ENCODE data around the gene EXOG.

Gene EXOG

DNA sequence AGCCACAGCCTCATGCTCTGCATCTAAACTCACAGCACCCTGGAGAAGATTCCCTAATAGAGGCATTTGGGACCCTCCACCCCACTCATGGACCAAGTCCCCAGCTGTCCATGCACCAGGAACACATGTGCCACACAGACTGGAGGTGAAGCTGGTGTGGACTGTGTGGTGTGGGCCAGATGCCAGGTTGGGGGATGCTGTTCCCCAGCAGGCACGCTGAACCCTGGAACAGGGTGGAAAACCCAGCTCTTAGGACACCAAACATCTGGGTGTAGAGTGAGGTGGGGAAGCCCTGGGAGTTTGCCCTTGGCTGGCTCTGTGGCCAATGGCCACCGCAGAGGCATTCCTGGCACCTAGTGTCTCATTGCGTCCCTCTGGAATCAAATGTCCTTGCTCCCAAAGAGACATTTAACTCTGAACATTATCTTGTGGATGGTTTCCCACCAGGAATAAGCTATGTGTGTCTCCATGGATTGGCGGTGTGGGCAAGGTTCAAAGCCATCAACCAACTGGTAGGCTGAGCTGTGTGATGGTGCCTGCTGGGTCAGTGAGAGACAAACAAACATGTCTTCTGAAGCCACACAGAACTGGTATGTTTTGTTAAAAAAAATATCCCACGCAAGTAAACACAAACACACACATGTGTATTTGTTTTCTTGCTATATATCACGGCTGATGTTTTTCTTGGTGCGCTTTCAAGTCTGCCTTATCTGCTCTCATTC is 65.0 kb downstream of the EXOG start:
- ChIA-PET CTCF (no interaction called here), POLR2A (no interaction called here)
- no peak for DNase-seq (ENCODE audit: low read depth, low spot score)
- no peak overlapping the region for H3K4me3 ChIP-seq (ENCODE audit: low read depth, low read length)
- TF ChIP-seq, protein P1, sequence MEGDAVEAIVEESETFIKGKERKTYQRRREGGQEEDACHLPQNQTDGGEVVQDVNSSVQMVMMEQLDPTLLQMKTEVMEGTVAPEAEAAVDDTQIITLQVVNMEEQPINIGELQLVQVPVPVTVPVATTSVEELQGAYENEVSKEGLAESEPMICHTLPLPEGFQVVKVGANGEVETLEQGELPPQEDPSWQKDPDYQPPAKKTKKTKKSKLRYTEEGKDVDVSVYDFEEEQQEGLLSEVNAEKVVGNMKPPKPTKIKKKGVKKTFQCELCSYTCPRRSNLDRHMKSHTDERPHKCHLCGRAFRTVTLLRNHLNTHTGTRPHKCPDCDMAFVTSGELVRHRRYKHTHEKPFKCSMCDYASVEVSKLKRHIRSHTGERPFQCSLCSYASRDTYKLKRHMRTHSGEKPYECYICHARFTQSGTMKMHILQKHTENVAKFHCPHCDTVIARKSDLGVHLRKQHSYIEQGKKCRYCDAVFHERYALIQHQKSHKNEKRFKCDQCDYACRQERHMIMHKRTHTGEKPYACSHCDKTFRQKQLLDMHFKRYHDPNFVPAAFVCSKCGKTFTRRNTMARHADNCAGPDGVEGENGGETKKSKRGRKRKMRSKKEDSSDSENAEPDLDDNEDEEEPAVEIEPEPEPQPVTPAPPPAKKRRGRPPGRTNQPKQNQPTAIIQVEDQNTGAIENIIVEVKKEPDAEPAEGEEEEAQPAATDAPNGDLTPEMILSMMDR (IDR thresholded peaks at IDR 0.05; ENCODE audit: insufficient read depth, low read length, missing control alignments): no peak

DNA sequence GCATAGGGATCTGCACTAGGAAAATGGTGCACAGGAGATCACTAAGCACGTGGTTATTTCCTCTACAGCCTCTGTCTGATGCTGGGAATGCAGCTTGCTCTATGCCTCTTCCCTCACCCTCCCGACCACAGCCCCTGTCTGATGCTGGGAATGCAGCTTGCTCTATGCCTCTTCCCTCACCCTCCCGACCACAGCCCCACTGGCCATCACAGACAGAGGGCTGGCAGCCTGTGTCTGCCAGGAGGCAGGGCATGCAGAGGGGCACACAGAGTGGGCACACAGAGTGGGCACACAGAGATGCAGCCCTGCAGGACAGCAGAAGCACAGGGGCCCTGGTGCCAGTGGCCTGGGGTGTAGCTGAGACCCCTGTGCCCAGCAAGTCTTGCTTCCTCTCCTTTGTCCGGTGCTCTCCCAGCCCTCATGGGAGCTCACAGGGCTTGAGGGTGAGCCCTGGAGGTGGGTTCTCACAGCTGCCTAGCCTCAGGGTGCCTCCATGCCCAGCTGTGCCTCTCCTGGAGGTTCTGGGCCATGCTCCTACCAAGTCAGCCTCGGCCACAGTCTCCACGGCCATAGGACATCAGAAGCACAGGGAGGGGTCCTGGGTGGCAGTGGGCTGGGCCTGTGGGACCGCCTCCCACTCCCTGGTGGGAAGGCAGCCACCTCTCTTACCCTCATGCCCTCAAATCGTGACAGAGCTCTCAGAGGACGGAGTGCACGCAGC is 65.8 kb downstream of the EXOG start:
- CTCF ChIA-PET: no interaction called here
- POLR2A ChIA-PET: no interaction called here
- TF ChIP-seq, protein P1 (IDR thresholded peaks at IDR 0.05; ENCODE audit: insufficient read depth, low read length, missing control alignments): no peak
- DNase-seq (ENCODE audit: low read depth, low spot score): no peak
- no peak overlapping the region for H3K4me3 ChIP-seq (ENCODE audit: low read depth, low read length)

DNA sequence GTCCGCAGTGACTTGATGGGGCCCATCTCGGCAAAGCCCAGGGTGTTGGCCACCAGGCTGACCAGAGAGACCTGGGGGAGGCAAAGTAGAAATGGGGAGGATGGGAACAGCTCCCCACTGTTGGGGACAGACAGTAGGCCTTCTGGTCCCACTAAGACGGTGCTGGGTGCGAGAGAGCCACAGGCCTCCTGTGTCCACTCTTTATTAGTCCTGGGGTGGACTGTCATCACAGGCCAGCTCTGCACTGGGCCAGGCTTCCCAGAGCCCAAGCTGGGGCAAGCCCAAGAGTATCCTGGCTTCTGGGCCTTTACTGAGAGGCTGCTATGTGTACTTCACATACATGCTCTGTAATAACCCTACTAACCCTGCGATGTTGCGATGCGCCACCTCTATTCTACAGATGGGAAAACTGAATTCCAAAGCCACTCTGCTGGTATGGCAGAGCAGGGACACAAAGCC is 66.4 kb downstream of the EXOG start:
- no peak overlapping the region for H3K4me3 ChIP-seq (ENCODE audit: low read depth, low read length)
- TF ChIP-seq, protein P1 (IDR thresholded peaks at IDR 0.05; ENCODE audit: insufficient read depth, low read length, missing control alignments): no peak
- no peak for DNase-seq (ENCODE audit: low read depth, low spot score)
- ChIA-PET POLR2A (no interaction called here), CTCF (no interaction called here)

DNA sequence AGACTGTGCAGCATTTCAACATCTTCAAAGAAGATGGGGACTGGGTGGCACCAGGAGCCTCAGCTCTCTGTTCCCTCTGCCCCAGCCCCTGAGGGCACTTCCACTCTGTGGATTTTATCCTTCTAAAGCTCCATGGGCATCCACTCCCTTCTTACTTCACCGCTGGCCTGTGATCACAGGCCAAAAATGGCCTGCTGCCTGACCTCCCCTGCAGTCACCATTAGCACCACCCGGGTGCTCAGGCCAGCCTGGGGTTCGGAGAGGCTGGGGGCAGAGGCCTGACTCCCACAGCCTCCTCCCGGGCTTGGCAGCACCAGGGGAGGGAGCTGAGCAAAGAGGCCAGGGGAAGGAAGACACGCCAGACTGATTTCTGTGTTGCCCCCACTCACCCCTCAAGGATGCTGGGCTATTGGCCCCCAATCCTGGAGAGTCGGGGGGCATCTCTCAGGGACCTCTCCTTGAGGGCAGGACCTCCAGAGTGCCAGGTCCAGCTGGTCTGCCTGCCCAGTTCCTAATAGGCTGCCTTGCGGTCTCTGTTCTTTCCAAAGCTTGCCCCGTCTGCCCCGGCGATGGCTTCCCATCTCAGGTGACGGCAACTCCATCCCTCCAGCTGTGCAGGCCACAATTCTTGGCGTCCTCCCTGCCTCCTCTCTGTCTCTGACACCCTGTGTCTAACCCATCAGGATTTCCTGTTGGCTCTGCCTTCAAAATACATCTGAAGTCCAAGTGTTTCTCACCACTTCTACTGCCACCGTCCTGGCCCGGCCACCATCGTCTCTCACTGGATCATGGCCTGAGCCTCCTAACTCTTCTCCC is 67.1 kb downstream of the EXOG start:
- POLR2A ChIA-PET: no interaction called here
- no peak for DNase-seq (ENCODE audit: low read depth, low spot score)
- CTCF ChIA-PET: no interaction called here
- H3K4me3 ChIP-seq (ENCODE audit: low read depth, low read length): no peak overlapping the region
- TF ChIP-seq, protein P1 (IDR thresholded peaks at IDR 0.05; ENCODE audit: insufficient read depth, low read length, missing control alignments): no peak

DNA sequence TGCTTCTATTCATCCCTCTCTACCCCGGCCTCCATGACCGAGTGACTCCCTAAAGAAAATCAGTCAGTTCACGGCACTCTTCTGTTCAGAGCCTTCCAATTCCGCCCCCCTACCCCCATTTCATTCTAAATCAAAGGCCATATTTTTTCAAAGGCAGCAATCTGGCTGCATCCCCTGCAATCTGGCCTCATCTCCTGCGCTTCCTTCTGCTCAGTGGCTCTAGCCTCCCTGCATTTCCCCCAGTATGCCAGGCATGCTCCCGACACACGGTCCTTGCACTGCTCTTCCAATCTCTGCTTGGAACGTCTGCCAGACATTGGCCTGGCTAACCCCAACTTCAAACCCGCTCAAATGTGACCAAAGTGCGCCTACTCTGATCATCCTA is 67.7 kb downstream of the EXOG start:
- H3K4me3 ChIP-seq (ENCODE audit: low read depth, low read length): no peak overlapping the region
- CTCF ChIA-PET: no interaction called here
- TF ChIP-seq, protein P1 (IDR thresholded peaks at IDR 0.05; ENCODE audit: insufficient read depth, low read length, missing control alignments): no peak
- POLR2A ChIA-PET: no interaction called here
- DNase-seq (ENCODE audit: low read depth, low spot score): no peak
